ENCODE measurements around the gene COX20.

DNA sequence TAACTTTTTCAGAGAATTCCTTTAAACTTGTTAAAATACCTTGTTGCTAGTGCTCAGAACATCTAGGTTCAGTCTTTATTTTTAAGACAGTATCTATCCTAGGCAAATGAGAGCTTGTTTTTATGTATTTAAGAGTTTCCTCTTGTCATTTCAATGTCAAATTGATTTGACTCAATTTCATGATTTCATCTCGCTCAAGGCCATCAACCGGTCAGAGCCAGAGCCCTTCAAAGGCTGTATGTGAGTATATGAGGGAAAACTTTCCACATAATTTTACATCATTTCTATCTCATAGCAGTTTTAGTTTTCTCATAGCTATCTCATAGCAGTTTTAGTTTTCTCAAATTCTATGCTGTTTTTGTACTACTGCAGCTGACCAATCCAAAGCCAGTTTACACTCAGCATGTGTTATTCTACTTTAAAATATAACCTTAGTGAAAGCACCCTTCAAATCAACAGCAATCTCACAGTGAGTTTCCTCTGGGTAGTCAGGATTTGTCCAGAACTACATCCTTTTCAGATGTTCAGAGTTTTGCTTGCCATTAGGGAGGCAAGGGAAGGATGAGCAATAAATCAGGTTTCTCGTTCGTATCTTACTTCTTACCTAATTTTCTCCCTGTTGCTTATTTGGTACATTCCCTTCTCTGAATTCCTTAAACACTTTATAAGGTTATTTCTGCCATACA lies 16.2 kb downstream of the COX20 start:
- no peak for TF ChIP-seq EZH2 (IDR thresholded peaks at IDR 0.05; ENCODE audit: low read length)
- TF ChIP-seq, protein P1, sequence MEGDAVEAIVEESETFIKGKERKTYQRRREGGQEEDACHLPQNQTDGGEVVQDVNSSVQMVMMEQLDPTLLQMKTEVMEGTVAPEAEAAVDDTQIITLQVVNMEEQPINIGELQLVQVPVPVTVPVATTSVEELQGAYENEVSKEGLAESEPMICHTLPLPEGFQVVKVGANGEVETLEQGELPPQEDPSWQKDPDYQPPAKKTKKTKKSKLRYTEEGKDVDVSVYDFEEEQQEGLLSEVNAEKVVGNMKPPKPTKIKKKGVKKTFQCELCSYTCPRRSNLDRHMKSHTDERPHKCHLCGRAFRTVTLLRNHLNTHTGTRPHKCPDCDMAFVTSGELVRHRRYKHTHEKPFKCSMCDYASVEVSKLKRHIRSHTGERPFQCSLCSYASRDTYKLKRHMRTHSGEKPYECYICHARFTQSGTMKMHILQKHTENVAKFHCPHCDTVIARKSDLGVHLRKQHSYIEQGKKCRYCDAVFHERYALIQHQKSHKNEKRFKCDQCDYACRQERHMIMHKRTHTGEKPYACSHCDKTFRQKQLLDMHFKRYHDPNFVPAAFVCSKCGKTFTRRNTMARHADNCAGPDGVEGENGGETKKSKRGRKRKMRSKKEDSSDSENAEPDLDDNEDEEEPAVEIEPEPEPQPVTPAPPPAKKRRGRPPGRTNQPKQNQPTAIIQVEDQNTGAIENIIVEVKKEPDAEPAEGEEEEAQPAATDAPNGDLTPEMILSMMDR (optimal IDR thresholded peaks at IDR 0.05 in 1 of 3, IDR thresholded peaks at IDR 0.05 in 1 of 3, conservative IDR thresholded peaks at IDR 0.05 in 1 of 3; ENCODE audit: extremely low read depth in 1 of 3, insufficient read depth in 2 of 3, low read length in 3 of 3), result no peak

Measured in keratinocyte (primary cell).